Bronchial epithelial cell (primary cell): ENCODE data around the gene C12orf57. TPM values are rescaled to one million over a fixed set of nuclear protein-coding genes. Genes with fewer than 3 reads are reported as not detected.
"Not testable (repeated sequence)": the region's sequence is repeated elsewhere in the genome, so short reads cannot be mapped to it uniquely, and the experiment has no call there.

Experiments used
- DNase-seq: peaks from one replicate; pipeline ENCODE4 v3.0.0-alpha.2; 2010; ENCODE audit warnings: low read depth
- FAIRE-seq: peaks from 2 replicates; lab custom pipeline; 2011; peaks lifted over from hg19 to GRCh38; lab: Jason Lieb, UNC
- H3K27me3 ChIP-seq: 2 replicates; pipeline ENCODE4 v1.5.1; 2011; ENCODE audit warnings: low read length; ENCODE audit not compliant: control insufficient read depth, insufficient read depth
- H3K36me3 ChIP-seq: 2 replicates; pipeline ENCODE4 v1.5.1; 2011; ENCODE audit warnings: low read length; ENCODE audit not compliant: control insufficient read depth, insufficient read depth
- H3K4me3 ChIP-seq: 2 replicates; pipeline ENCODE4 v1.5.1; 2011; ENCODE audit warnings: mild to moderate bottlenecking, low read depth, low read length, control low read depth
- CTCF ChIP-seq: IDR thresholded peaks from 2 replicates; pipeline ENCODE4 v1.5.1; 2011; ENCODE audit warnings: mild to moderate bottlenecking, moderate library complexity, low read length, control low read depth, inconsistent platforms; ENCODE audit not compliant: insufficient read depth, severe bottlenecking
- total RNA-seq: library from RNA; depleted of rRNA; stranded (reverse); fragments of >200 nt; gene quantifications from 2 replicates; pipeline ENCODE4 v1.2.1, GENCODE V29; 2014

Gene C12orf57
- total RNA-seq, 1 donor from 2014 or later: 161 TPM

- Histone ChIP-seq H3K4me3 (no peak overlapping the region), H3K27me3 (no peaks in the 10 kb centered on the region), H3K36me3 (no peaks in the 10 kb centered on the region)
- TF ChIP-seq CTCF: no peak
- FAIRE-seq (no peak), DNase-seq (no peak)
Measured at GRCh38 chr12:6902448-6902847, 41.4 kb upstream of the C12orf57 start.

- H3K36me3 ChIP-seq: no peaks in the 10 kb centered on the region
- FAIRE-seq (no peak), DNase-seq (peak; percentile 66)
- no peaks in the 10 kb centered on the region for H3K27me3 ChIP-seq
- H3K4me3 ChIP-seq: no peak overlapping the region
- TF ChIP-seq CTCF: no peak
Measured at GRCh38 chr12:6903722-6904121, 40.1 kb upstream of the C12orf57 start.

- TF ChIP-seq CTCF: no peak
- H3K4me3 ChIP-seq: peak within 1 kb of the TSS; percentile 76
- H3K36me3 ChIP-seq: no peaks in the 10 kb centered on the region
- DNase-seq: peak; percentile 93
- no peaks in the 10 kb centered on the region for H3K27me3 ChIP-seq
- peak; percentile 36 for FAIRE-seq
Measured at GRCh38 chr12:6904280-6905276, 39.2 kb upstream of the C12orf57 start, which contains the start of gene LRRC23. LRRC23 (plus strand) TSS chr12:6904822; CDS start chr12:6905634, 812 bp downstream.

GRCh38 chr12:6905414-6906040 lies 38.3 kb upstream of the C12orf57 start:
- FAIRE-seq (no peak), DNase-seq (no peak)
- H3K27me3 ChIP-seq: no peaks in the 10 kb centered on the region
- TF ChIP-seq CTCF: no peak
- H3K4me3 ChIP-seq: no peak overlapping the region
- no peaks in the 10 kb centered on the region for H3K36me3 ChIP-seq

- not testable (repeated sequence) for DNase-seq, FAIRE-seq, H3K4me3 ChIP-seq, H3K27me3 ChIP-seq, H3K36me3 ChIP-seq
Measured at GRCh38 chr12:6908141-6908540, 35.7 kb upstream of the C12orf57 start.
